Hepatocyte (in vitro differentiated cells): Measurements from ENCODE around the gene CCDC192. TPM values are rescaled to one million over a fixed set of nuclear protein-coding genes. Genes with fewer than 3 reads are reported as not detected.
"Not testable (repeated sequence)": the region's sequence is repeated elsewhere in the genome, so short reads cannot be mapped to it uniquely, and the experiment has no call there.

ENCODE experiments used
- DNase-seq: peaks from one replicate; pipeline ENCODE4 v3.0.0-alpha.2; 2016; ENCODE audit warnings: low spot score
- H2AFZ ChIP-seq: fragments of 200-600 bp; sonication (generic); 2 replicates; pipeline ENCODE4 v1.6.0; 2016; ENCODE audit warnings: antibody characterized with exemption, mild to moderate bottlenecking
- H3K27ac ChIP-seq: fragments of 200-600 bp; sonication (generic); 2 replicates; pipeline ENCODE4 v1.5.1; 2016; ENCODE audit warnings: mild to moderate bottlenecking
- H3K27me3 ChIP-seq: fragments of 200-600 bp; sonication (generic); 2 replicates; pipeline ENCODE4 v1.6.1; 2016
- H3K36me3 ChIP-seq: fragments of 200-600 bp; sonication (generic); replicated peaks from 2 replicates; pipeline ENCODE4 v1.5.1; 2016; ENCODE audit warnings: low read depth; ENCODE audit not compliant: insufficient read depth
- H3K4me1 ChIP-seq: fragments of 200-600 bp; sonication (generic); 2 replicates; pipeline ENCODE4 v1.5.1; 2016; ENCODE audit warnings: mild to moderate bottlenecking, moderate library complexity; ENCODE audit not compliant: insufficient read depth
- H3K4me2 ChIP-seq: fragments of 200-600 bp; sonication (generic); 2 replicates; pipeline ENCODE4 v1.6.0; 2016
- H3K4me3 ChIP-seq: fragments of 200-600 bp; sonication (generic); 2 replicates; pipeline ENCODE4 v1.5.1; 2016; ENCODE audit warnings: mild to moderate bottlenecking
- H3K79me2 ChIP-seq: fragments of 200-600 bp; sonication (generic); 2 replicates; pipeline ENCODE4 v1.6.0; 2017; ENCODE audit warnings: mild to moderate bottlenecking
- H3K9me2 ChIP-seq: fragments of 200-600 bp; sonication (generic); replicated peaks from 2 replicates; pipeline ENCODE4 v1.6.0; 2017; ENCODE audit warnings: mild to moderate bottlenecking; ENCODE audit not compliant: insufficient read depth
- H3K9me3 ChIP-seq: fragments of 200-600 bp; sonication (generic); 2 replicates; pipeline ENCODE4 v1.5.1; 2016; ENCODE audit warnings: low read depth, mild to moderate bottlenecking
- H4K20me1 ChIP-seq: fragments of 200-600 bp; sonication (generic); 2 replicates; pipeline ENCODE4 v1.6.0; 2016; ENCODE audit warnings: mild to moderate bottlenecking; ENCODE audit not compliant: insufficient read depth, poor library complexity, severe bottlenecking
- CTCF ChIP-seq: fragments of 200-600 bp; sonication (generic); IDR thresholded peaks from 2 replicates; pipeline ENCODE4 v1.5.1; 2016; ENCODE audit warnings: antibody characterized with exemption, mild to moderate bottlenecking; ENCODE audit not compliant: poor library complexity
- EZH2 ChIP-seq: fragments of 200-600 bp; sonication (generic); IDR thresholded peaks from 2 replicates; pipeline ENCODE4 v1.6.1; 2016; ENCODE audit warnings: antibody characterized with exemption, mild to moderate bottlenecking, borderline replicate concordance
- EZH2phosphoT487 ChIP-seq: fragments of 200-600 bp; sonication (generic); IDR thresholded peaks from one replicate; pipeline ENCODE4 v1.6.1; 2018; ENCODE audit warnings: antibody characterized with exemption, mild to moderate bottlenecking, low read depth, moderate library complexity; ENCODE audit not compliant: unreplicated experiment, severe bottlenecking
- WGBS: methylation state at CpG from one replicate; pipeline ENCODE4 v1.1.6; 2016; ENCODE audit warnings: low lambda C conversion rate; ENCODE audit errors: missing lambda C conversion rate; 5-methylcytosine and 5-hydroxymethylcytosine counted together
- polyA plus RNA-seq: library from polyadenylated mRNA; unstranded; fragments of >200 nt; fragmentation: Nextera tagmentation; extraction: Ambion mirVana; gene quantifications from 2 replicates; pipeline ENCODE4 v1.2.1, GENCODE V29; 2016
- total RNA-seq: library from RNA; depleted of rRNA; stranded (reverse); fragments of >200 nt; gene quantifications from 2 replicates; pipeline ENCODE4 v1.2.3, GENCODE V29; 2014

Gene CCDC192
- total and polyA plus RNA-seq, 2 experiments from 2014 or later: 0.39 TPM; not detected in 1

GRCh38 chr5:127777957-127778356 lies 74.8 kb downstream of the CCDC192 start:
- Histone ChIP-seq H3K27me3 (no peaks in the 10 kb centered on the region), H3K79me2 (no peaks in the 10 kb centered on the region), H3K4me1 (no peaks in the 10 kb centered on the region), H3K4me3 (no peak overlapping the region), H3K36me3 (no peaks in the 10 kb centered on the region), H3K27ac (no peak overlapping the region), H3K9me2 (no peaks in the 10 kb centered on the region), H2AFZ (no peak overlapping the region), H3K4me2 (no peak overlapping the region), H4K20me1 (no peaks in the 10 kb centered on the region), H3K9me3 (no peaks in the 10 kb centered on the region)
- no peak for DNase-seq
- TF ChIP-seq CTCF (no peak), EZH2 (no peak), EZH2phosphoT487 (no peak)

GRCh38 chr5:127782450-127782849 lies 79.3 kb downstream of the CCDC192 start:
- not testable (repeated sequence) for H3K4me1 ChIP-seq, H3K4me3 ChIP-seq, H3K4me2 ChIP-seq, H3K9me3 ChIP-seq, H3K27me3 ChIP-seq, H3K36me3 ChIP-seq, H2AFZ ChIP-seq, H3K79me2 ChIP-seq, H3K27ac ChIP-seq, H4K20me1 ChIP-seq, DNase-seq, H3K9me2 ChIP-seq
- 96% methylated on average over 2 of the region's 2 CpGs for WGBS

GRCh38 chr5:127785098-127785927 lies 82.1 kb downstream of the CCDC192 start:
- DNase-seq: peak; percentile 7
- no peak overlapping the region for H3K4me3 ChIP-seq
- H4K20me1 ChIP-seq: no peaks in the 10 kb centered on the region
- WGBS: 71% methylated on average over 6 of the region's 6 CpGs
- no peaks in the 10 kb centered on the region for H3K27me3 ChIP-seq
- H3K27ac ChIP-seq: no peak overlapping the region
- no peak for TF ChIP-seq EZH2phosphoT487
- no peak for TF ChIP-seq EZH2
- TF ChIP-seq CTCF: no peak
- no peak overlapping the region for H3K4me2 ChIP-seq
- no peaks in the 10 kb centered on the region for H3K79me2 ChIP-seq
- no peaks in the 10 kb centered on the region for H3K9me2 ChIP-seq
- no peaks in the 10 kb centered on the region for H3K9me3 ChIP-seq
- H3K36me3 ChIP-seq: no peaks in the 10 kb centered on the region
- no peaks in the 10 kb centered on the region for H3K4me1 ChIP-seq
- no peak overlapping the region for H2AFZ ChIP-seq

GRCh38 chr5:127791439-127791838 lies 88.2 kb downstream of the CCDC192 start:
- no peaks in the 10 kb centered on the region for H3K27me3 ChIP-seq
- WGBS: 90% methylated on average over 1 of the region's 1 CpG
- H3K27ac ChIP-seq: no peak overlapping the region
- H3K9me2 ChIP-seq: no peaks in the 10 kb centered on the region
- no peak overlapping the region for H2AFZ ChIP-seq
- no peak overlapping the region for H3K4me3 ChIP-seq
- H3K79me2 ChIP-seq: no peaks in the 10 kb centered on the region
- TF ChIP-seq EZH2phosphoT487 (no peak), EZH2 (no peak), CTCF (no peak)
- H3K9me3 ChIP-seq: no peaks in the 10 kb centered on the region
- no peak overlapping the region for H3K4me2 ChIP-seq
- no peaks in the 10 kb centered on the region for H3K36me3 ChIP-seq
- H4K20me1 ChIP-seq: no peaks in the 10 kb centered on the region
- H3K4me1 ChIP-seq: no peaks in the 10 kb centered on the region
- no peak for DNase-seq

GRCh38 chr5:127791908-127792307 lies 88.7 kb downstream of the CCDC192 start:
- not testable (repeated sequence) for H3K4me3 ChIP-seq, DNase-seq, H3K4me2 ChIP-seq, H3K9me3 ChIP-seq, H2AFZ ChIP-seq, H3K27me3 ChIP-seq, H3K9me2 ChIP-seq, H3K79me2 ChIP-seq, H3K27ac ChIP-seq, H4K20me1 ChIP-seq, H3K36me3 ChIP-seq, H3K4me1 ChIP-seq
- 91% methylated on average over 2 of the region's 2 CpGs for WGBS
